GM18861 (cell line): ENCODE results near the gene HEPHL1.
A peak's percentile ranks its signal among the peaks of the same experiment; 100 is the strongest.
"Not testable (repeated sequence)": the region's sequence is repeated elsewhere in the genome, so short reads cannot be mapped to it uniquely, and the experiment has no call there.

Source experiments
- ATAC-seq: cut with Tn5 transposase; IDR thresholded peaks from one replicate; pipeline ENCODE4 v1.9.1; 2021; ENCODE audit not compliant: unreplicated experiment

The HEPHL1 gene

GRCh38 chr11:94084164-94084563, 63.0 kb downstream of the HEPHL1 start:
- no peak for ATAC-seq

GRCh38 chr11:94088906-94089305, 67.8 kb downstream of the HEPHL1 start:
- no peak for ATAC-seq

- no peak for ATAC-seq
These were observed 68.2 kb downstream of the HEPHL1 start for GRCh38 chr11:94089341-94089740.

- no peak for ATAC-seq
These were observed 69.2 kb downstream of the HEPHL1 start for GRCh38 chr11:94090401-94090800.

GRCh38 chr11:94091091-94091490, 69.9 kb downstream of the HEPHL1 start:
- ATAC-seq, result no peak

GRCh38 chr11:94100253-94100652, 79.1 kb downstream of the HEPHL1 start:
- no peak for ATAC-seq

- ATAC-seq, result no peak
These were observed 82.3 kb downstream of the HEPHL1 start for GRCh38 chr11:94103471-94103870.

GRCh38 chr11:94104734-94105133, 83.6 kb downstream of the HEPHL1 start:
- no peak for ATAC-seq

GRCh38 chr11:94106716-94107115, 85.6 kb downstream of the HEPHL1 start:
- no peak for ATAC-seq

GRCh38 chr11:94107363-94107762, 86.2 kb downstream of the HEPHL1 start:
- no peak for ATAC-seq

- ATAC-seq, result no peak
These were observed 90.1 kb downstream of the HEPHL1 start for GRCh38 chr11:94111241-94111640.

- no peak for ATAC-seq
These were observed 90.5 kb downstream of the HEPHL1 start for GRCh38 chr11:94111660-94112059.

- ATAC-seq, result no peak
These were observed 91.2 kb downstream of the HEPHL1 start for GRCh38 chr11:94112206-94112953.

GRCh38 chr11:94117197-94117574, 96.0 kb downstream of the HEPHL1 start:
- no peak for ATAC-seq

- ATAC-seq, result no peak
These were observed 96.7 kb downstream of the HEPHL1 start for GRCh38 chr11:94117871-94118270.

GRCh38 chr11:94119676-94120075, 98.5 kb downstream of the HEPHL1 start:
- ATAC-seq, result not testable (repeated sequence)

- ATAC-seq, result not testable (repeated sequence)
These were observed 99.4 kb downstream of the HEPHL1 start for GRCh38 chr11:94120516-94120915.

- ATAC-seq, result no peak
These were observed 99.8 kb downstream of the HEPHL1 start for GRCh38 chr11:94120946-94121345.

- ATAC-seq, result no peak
These were observed 104.4 kb downstream of the HEPHL1 start for GRCh38 chr11:94125407-94126115.

GRCh38 chr11:94127638-94128037, 106.5 kb downstream of the HEPHL1 start:
- ATAC-seq, result no peak

GRCh38 chr11:94128291-94128745, 107.2 kb downstream of the HEPHL1 start:
- no peak for ATAC-seq

GRCh38 chr11:94128746-94129511, 107.8 kb downstream of the HEPHL1 start, which contains the start of gene PANX1:
PANX1 (plus strand) TSS chr11:94128841; CDS start chr11:94129313, 472 bp downstream.
- ATAC-seq, result peak; percentile 82
